HG02759 (cell line): ENCODE measurements around the gene TEDC2.
"Not testable (repeated sequence)": the region's sequence is repeated elsewhere in the genome, so short reads cannot be mapped to it uniquely, and the experiment has no call there.

Source experiments
- ATAC-seq: cut with Tn5 transposase; IDR thresholded peaks from one replicate; pipeline ENCODE4 v1.9.1; 2021; ENCODE audit warnings: mild to moderate bottlenecking, moderate library complexity; ENCODE audit not compliant: unreplicated experiment

The TEDC2 gene

DNA sequence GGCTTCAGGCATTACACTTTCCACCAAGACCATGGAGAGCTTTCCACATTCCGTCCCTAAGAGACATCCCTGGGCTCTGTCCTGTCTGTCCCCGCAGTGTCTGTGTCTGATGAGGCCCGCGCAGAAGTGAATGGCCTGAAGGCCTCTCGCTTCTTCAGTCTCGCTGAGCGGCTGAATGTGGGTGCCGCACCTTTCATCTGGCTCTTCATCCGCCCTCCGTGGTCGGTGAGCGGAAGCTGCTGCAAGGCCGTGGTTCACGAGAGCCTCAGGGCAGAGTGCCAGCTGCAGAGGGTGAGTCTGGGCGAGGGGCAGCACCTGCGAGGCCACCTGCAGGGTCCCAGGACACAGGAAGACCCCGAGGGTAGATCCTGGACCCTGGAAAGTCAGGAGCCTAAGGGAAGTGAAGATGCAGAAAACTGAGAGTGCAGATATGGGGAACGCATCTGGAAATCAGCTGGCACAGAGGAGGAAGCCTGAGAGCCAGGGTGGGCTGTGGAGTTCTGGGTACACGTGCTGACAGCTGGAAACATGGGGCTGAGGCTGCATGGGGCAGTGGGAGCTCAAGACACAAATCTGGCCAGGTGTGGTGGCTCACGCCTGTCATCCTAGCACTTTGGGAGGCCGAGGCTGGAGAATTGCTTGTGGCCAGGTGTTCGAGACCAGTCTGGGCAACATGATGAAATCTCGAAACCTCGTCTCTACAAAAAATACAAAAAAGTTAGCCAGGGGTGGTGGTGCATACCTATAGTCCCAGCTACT lies 22.7 kb upstream of the TEDC2 start:
- no peak for ATAC-seq

- ATAC-seq: no peak
These were observed 21.8 kb upstream of the TEDC2 start for GRCh38 chr16:2438121-2438520.

DNA sequence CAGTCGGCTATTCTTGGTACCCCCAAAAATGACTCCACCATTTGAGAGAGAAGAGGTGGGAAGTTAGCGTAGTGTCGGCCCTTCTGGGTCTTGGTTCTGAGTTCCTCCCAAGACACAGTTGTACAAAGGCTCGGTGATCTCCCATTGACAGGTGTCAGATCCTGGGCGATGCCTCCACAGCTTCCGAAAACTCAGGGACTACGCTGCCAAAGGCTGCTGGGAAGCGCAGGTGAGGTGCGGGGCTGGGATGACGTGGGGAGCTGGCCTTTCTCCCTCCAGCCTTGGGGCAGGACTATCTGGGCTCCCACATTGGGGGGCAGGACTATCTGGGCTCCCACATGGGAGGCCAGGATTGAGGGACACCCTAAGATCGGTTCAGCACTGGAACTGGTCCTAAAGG lies 20.3 kb upstream of the TEDC2 start:
- no peak for ATAC-seq

GRCh38 chr16:2441143-2441804 lies 18.6 kb upstream of the TEDC2 start:
- not testable (repeated sequence) for ATAC-seq

- no peak for ATAC-seq
These were observed 16.4 kb upstream of the TEDC2 start for GRCh38 chr16:2443555-2443954.

GRCh38 chr16:2447920-2448583 lies 11.9 kb upstream of the TEDC2 start:
- ATAC-seq: no peak

- ATAC-seq: no peak
These were observed 10.8 kb upstream of the TEDC2 start for GRCh38 chr16:2449118-2449517.

DNA sequence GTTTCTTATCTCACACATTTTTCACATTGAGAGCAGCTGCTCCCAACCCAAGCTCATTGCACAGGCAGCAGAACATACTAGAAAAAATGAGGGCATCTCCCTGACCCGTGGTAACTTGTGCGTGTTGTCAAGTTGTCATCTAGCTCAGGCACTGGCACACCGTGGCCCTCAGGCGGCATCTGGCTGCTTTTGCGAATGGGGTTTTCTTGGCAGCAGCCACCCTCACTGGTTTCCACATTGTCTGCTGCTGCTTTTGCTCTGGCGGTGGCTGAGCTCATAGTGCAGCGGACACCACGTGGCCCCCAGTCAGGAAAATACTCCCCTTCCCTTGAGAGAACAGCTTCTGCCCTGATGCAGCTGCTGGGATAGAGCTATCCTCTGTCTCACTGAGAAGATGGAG lies 9.4 kb upstream of the TEDC2 start:
- ATAC-seq: no peak

- no peak for ATAC-seq
These were observed 8.9 kb upstream of the TEDC2 start for GRCh38 chr16:2450975-2451381.

DNA sequence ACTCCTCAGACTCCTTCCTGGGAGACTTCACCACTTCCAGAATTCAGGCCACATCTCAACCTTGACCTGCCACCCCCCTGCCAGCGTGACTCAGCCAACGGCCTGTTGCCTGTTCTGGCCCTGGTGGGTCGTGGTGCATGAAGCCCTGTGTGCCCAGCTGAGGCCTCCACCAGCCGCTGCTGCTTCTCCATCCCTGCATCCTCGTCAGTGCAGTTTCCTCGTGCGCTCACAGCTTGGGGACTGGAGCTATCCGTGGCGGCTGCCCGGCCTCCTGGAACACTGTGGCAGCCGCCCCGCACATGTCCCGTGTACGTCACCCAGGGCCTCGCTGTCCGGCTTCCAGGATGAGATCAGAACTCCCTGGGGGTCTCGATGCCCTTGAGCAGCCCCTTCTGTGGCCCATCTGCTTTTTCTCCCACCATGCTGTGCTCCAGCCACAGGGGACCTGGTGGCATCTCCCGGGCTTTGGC lies 8.0 kb upstream of the TEDC2 start:
- ATAC-seq: no peak

DNA sequence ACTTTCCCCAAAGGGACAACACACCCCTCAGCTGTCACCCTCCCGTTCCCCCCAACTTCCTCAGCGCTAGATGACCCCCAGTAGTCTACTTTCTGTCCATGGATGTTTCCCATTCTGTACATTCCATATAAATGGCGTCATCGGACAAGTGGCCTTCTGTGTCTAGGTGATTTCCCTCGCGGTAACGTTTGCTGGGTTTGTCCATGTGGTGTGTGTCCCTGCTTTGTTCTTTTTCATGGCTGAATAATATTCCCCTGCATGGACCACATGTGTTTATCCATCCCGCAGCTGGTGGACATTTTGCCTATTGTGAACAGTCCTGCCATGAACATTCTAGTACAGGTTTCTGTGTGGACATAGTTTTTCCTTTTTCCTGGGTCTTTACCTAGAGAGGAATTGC lies 7.3 kb upstream of the TEDC2 start:
- no peak for ATAC-seq

DNA sequence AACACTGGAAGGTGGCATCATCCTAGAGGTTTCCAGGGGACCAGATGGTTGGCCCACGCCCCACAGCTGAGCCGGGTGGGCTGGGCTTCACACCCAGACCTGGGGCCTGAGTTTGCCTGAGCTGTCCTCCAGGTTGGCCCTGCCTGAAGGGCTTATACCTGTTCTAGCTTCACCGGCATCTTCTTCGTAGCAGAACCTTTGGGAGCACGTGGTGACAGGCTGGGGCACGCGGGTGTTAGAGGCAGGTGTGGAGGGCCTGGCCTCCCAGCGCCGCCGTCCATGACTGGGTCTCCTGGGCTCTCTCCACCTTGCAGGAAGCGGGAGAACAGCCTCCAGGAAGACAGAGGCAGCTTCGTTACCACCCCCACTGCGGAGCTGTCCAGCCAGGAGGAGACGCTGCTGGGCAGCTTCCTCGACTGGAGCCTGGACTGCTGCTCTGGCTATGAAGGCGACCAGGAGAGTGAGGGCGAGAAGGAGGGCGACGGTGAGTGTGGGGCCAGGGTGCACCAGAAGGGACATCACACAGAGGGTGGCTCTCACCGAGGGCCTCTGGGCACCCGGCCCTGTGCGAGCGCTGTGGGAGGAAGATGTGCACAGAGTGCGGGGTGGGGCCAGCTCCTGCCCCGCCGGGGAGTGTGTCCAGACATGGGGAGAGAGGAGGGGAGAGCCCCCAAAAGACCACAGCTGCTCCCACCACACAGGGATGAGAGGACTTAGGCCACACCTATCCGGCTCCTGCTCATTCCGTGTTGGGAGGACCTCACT lies 4.6 kb upstream of the TEDC2 start:
- no peak for ATAC-seq

DNA sequence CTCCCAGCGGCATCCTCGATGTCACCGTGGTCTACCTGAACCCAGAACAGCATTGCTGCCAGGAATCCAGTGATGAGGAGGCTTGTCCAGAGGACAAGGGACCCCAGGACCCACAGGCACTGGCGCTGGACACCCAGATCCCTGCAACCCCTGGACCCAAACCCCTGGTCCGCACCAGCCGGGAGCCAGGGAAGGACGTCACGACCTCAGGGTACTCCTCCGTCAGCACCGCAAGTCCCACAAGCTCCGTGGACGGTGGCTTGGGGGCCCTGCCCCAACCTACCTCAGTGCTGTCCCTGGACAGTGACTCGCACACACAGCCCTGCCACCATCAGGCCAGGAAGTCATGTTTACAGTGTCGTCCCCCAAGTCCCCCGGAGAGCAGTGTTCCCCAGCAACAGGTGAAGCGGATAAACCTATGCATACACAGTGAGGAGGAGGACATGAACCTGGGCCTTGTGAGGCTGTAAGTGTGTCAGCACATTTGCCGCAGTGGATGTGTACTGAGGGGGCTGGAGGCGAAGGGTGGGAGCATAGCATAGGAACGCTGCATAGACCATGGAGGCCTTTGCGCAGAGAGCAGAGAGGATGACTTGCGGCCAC lies 3.3 kb upstream of the TEDC2 start:
- no peak for ATAC-seq

DNA sequence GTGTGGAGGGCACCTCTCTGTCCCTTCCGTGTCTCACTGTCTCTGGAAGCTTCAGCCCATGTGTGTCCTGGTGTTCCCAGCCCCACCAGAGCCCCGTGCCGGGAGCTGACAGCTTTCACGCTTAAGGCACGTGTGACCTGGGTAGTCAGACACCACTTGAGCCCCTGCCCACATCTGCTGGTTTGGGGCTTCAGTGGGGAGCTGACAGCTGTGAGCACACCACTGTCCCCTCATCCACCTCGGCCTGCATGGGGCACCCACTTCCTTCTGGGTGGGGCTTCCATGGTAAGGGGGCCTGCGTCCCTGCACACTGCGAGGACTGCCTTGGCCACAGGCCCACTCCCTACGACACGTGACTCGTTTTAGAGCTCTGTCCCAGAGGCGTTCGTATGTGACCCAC lies 2.6 kb upstream of the TEDC2 start:
- ATAC-seq: no peak

DNA sequence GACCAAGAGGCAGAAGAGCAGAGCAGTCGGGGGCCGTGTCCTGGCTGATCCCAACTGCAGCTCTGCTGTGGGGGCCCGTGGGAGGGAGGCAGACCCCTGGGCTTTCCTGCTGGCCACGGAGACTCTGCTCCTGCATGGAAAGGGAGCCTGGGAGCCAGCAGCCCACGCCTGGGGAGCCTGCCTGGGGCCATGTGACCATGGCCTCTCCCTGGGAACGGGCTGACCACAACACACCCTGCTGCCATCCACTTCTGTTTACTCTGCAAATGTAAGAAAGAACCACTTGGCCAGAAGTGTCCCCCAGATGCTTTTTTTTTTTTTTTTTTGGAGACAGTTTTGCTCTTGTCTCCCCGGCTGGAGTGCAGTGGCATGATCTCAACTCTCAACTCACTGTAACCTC lies 2.0 kb upstream of the TEDC2 start:
- ATAC-seq: no peak

- ATAC-seq: peak; percentile 3
These were observed 842 bp upstream of the TEDC2 start for GRCh38 chr16:2458887-2459646.

DNA sequence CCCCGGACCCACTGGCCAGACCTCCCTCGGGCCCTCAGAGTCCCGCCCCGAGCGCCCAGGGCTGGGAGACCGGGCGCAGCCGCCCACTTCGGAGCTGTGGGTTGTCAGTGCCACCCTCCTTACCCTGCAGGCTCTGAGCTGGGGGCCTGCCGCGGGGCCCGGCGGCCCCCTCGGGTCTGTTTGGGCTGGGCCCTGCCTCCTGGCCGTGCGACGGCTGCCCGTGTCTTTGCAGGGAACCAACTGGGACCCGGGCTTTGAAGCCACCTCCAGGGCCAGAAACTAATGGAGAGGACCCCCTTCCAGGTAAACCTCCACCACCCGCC lies 443 bp downstream of the TEDC2 start:
- no peak for ATAC-seq

- ATAC-seq: no peak
These were observed 1.0 kb downstream of the TEDC2 start for GRCh38 chr16:2460916-2461315.

GRCh38 chr16:2462031-2462866 lies 2.3 kb downstream of the TEDC2 start:
- ATAC-seq: no peak
